Right atrium auricular region (tissue), 2 donors: ENCODE data around the gene PCED1A. TPM values are rescaled to one million over a fixed set of nuclear protein-coding genes. Genes with fewer than 3 reads are reported as not detected.
A peak's percentile ranks its signal among the peaks of the same experiment; 100 is the strongest.

Experiments used
- DNase-seq: peaks from one replicate; pipeline ENCODE4 v3.0.0-alpha.2; 2019; ENCODE audit warnings: low spot score
- H3K27ac ChIP-seq, 2 donors: fragments of 200-600 bp; sonication (generic); 1 replicate in 1 of 2; 2 replicates in 1 of 2; pipeline ENCODE4 v1.5.1; 2016 to 2019
- H3K27me3 ChIP-seq, 2 donors: fragments of 200-600 bp; sonication (generic); one replicate each; pipeline versions ENCODE4 v1.5.1 to v1.6.0; 2017 to 2019
- H3K36me3 ChIP-seq: fragments of 200-600 bp; sonication (generic); one replicate; pipeline ENCODE4 v1.5.1; 2016
- H3K4me1 ChIP-seq, 2 donors: fragments of 200-600 bp; sonication (generic); one replicate each; pipeline versions ENCODE4 v1.5.1 to v1.6.0; 2017 to 2019
- H3K4me3 ChIP-seq, 2 donors: fragments of 200-600 bp; sonication (generic); 1 replicate in 1 of 2; 2 replicates in 1 of 2; pipeline ENCODE4 v1.5.1; 2017 to 2019; ENCODE audit warnings: mild to moderate bottlenecking in 1 of 2, moderate library complexity in 1 of 2
- H3K9me3 ChIP-seq, 2 donors: fragments of 200-600 bp; sonication (generic); one replicate each; pipeline ENCODE4 v1.5.1; 2019
- CTCF ChIP-seq, 2 donors: fragments of 200-600 bp; sonication (generic); IDR thresholded peaks; one replicate each; pipeline ENCODE4 v1.5.1; 2019; ENCODE audit warnings: antibody characterized with exemption in 2 of 2
- total RNA-seq, 2 donors: library from RNA; depleted of rRNA; stranded (reverse); fragments of >200 nt; gene quantifications; one replicate each; pipeline ENCODE4 v1.1.0, GENCODE V29; 2016

Gene PCED1A
- total RNA-seq, 2 donors from 2014 or later: 8.3 to 10.0 TPM

DNA sequence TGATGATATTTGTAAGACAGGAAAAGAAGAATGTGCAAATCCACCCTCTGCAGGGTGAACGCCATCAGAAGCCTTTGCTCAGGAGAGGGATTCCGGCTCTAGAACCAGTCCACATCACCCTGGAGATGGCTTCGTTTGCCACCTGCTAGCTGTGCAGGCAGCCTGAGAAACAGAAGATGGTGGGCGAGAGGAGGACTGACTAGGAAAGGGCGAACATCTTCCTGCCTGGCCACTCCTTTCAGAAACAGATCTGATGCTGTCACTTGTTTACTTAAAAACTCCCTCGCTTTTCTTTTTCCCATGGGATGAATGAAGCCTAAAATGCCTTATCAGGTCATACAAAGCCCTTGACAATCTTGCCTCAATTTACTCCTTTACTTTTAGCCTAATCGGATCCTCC is 34.0 kb upstream of the PCED1A start:
- Histone ChIP-seq H3K36me3 (no peaks in the 10 kb centered on the region), H3K9me3 (no peaks in the 10 kb centered on the region), H3K4me3 (peak overlapping the region; percentile 92 to 98), H3K27ac (peak overlapping the region in 1 of 2 donors; percentile 70), H3K27me3 (no peaks in the 10 kb centered on the region), H3K4me1 (peaks cover 0 to 61% of the 10 kb centered on the region in 2 donors)
- no peak for DNase-seq
- no peak for TF ChIP-seq CTCF (IDR thresholded peaks at IDR 0.05)

- H3K4me1 ChIP-seq: peaks cover 0 to 55% of the 10 kb centered on the region in 2 donors
- DNase-seq: no peak
Measured at GRCh38 chr20:2873747-2874041, 33.2 kb upstream of the PCED1A start.

GRCh38 chr20:2873010-2873746 is 32.7 kb upstream of the PCED1A start, which contains the start of gene PTPRA:
TSS of gene PTPRA (plus strand) at chr20:2873481. CDS start at chr20:2964278, 90,797 bp downstream.
- Histone ChIP-seq H3K9me3 (no peaks in the 10 kb centered on the region), H3K27ac (peak within 1 kb of the TSS; percentile 70 to 82), H3K4me3 (peak within 1 kb of the TSS; percentile 92 to 98), H3K27me3 (no peaks in the 10 kb centered on the region), H3K4me1 (peaks cover 0 to 50% of the 10 kb centered on the region in 2 donors), H3K36me3 (no peaks in the 10 kb centered on the region)
- TF ChIP-seq CTCF (IDR thresholded peaks at IDR 0.05): no peak
- peak; percentile 93 for DNase-seq

More at GRCh38 chr20:2873747-2874041, 33.2 kb upstream of the PCED1A start:
- Histone ChIP-seq H3K4me3 (peak overlapping the region; percentile 92 to 98), H3K9me3 (no peaks in the 10 kb centered on the region), H3K27ac (peak overlapping the region; percentile 70 to 82), H3K36me3 (no peaks in the 10 kb centered on the region), H3K27me3 (no peaks in the 10 kb centered on the region)
- no peak for TF ChIP-seq CTCF (IDR thresholded peaks at IDR 0.05)

DNA sequence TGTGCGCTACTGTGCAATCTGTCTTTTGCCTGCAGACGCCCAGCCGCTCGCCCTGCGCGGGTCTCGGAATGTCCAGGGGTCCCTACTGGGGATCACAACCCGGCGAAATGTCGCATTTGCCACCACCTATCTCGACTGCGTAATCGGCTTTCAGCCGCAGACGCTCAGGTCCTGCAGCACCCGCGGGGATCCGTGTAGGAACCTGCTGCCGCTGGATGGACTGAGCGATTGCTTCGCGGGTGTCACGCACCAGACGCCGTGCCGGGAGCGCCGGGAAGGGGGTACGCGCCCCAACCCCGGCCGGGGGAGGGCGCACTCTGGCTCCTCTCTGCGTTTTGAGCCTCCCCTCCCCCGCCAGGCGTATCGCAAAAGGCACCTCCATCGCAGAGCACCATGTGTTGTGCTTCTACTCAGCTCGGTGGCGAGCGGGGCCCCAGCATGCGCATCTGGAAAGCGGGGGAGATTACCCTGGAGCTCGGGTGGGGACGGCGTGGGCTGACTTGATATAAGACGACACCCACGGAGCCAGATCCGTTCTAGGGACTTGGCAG is 32.1 kb upstream of the PCED1A start:
- peak; percentile 70 for DNase-seq
- Histone ChIP-seq H3K27ac (peak overlapping the region in 1 of 2 donors; percentile 82), H3K4me1 (peaks cover 0 to 50% of the 10 kb centered on the region in 2 donors)

GRCh38 chr20:2871661-2872458 is 31.4 kb upstream of the PCED1A start:
- no peak for TF ChIP-seq CTCF (IDR thresholded peaks at IDR 0.05)
- H3K27ac ChIP-seq: peak overlapping the region in 1 of 2 donors; percentile 82
- peak overlapping the region; percentile 92 to 98 for H3K4me3 ChIP-seq
- DNase-seq: no peak
- no peaks in the 10 kb centered on the region for H3K27me3 ChIP-seq
- no peaks in the 10 kb centered on the region for H3K36me3 ChIP-seq
- peaks cover 0 to 50% of the 10 kb centered on the region in 2 donors for H3K4me1 ChIP-seq
- no peaks in the 10 kb centered on the region for H3K9me3 ChIP-seq

More for the DNA sequence above, 32.1 kb upstream of the PCED1A start:
- H3K36me3 ChIP-seq: no peaks in the 10 kb centered on the region
- H3K9me3 ChIP-seq: no peaks in the 10 kb centered on the region
- TF ChIP-seq CTCF (IDR thresholded peaks at IDR 0.05): peak in 1 of 2 donors; percentile 46
- peak overlapping the region; percentile 92 to 98 for H3K4me3 ChIP-seq
- no peaks in the 10 kb centered on the region for H3K27me3 ChIP-seq
